Measurements from ENCODE around the gene ELP5.
A peak's percentile ranks its signal among the peaks of the same experiment; 100 is the strongest.

Gene ELP5

DNA sequence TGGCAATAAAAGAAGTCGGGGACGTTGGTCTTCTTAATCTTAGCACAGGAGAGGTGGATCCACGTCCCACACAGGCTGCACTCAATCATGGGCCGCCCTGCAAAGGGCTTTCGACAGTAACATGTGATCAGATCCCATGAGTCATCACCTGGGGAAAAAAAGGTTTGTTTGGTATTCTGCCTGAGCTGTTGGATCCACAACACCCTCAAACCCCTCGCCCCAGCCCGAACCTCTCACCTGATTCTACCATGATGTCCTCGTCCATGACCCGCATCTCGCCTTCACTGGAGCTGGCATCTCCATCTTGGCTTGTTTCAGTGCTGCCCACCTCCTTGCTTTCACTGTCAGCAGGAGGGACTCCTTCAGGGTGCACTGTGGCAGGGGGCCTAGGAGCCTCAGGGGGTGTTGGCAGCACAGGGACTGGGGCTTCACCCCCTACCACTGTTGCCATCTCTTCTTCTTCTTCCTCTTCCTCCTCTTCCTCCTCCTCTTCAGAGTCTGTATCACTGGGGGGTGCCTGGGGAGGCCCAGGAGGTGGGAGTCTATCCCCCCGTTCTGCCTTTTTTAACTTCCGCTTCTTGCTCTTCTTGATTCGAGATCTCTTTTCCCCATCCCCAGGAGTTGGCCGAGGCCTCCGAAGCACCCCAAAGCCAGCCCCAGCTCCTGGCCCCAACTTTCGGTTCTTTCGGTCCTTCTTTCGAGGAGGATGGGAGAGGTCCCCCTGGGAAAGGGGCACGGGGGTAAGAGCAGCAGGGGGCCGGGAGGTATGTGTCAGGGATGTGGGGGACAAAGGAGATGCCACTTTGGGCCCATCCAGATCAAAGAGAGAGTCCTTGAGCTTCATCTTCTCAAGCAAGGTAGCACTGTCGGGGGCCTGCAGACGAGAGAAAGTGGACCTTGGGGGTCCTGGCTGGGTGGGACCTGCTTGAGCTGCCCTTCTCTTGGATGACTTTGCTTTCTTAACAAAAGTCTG is 16.0 kb upstream of the ELP5 start:
- ChIA-PET CTCF (interaction anchor here (0.6 to 1.3 kb wide), 3 partner anchors 16 to 235 kb away, joined by 3 to 6 read pairs (median 4); partner anchors contain the start of genes ACADVL and DLG4), POLR2A (interaction anchor here (0.6 to 14.2 kb wide), 2 partner anchors 14 to 65 kb away, joined by 4 to 284 read pairs; partner anchors contain the start of genes ACADVL and DLG4)
- TF ChIP-seq ZNF677 (tag by site-specific recombination; IDR thresholded peaks at IDR 0.05) (no peak), ZNF19 (tag by site-specific recombination; IDR thresholded peaks at IDR 0.05; ENCODE audit: low read depth) (no peak), PATZ1 (tag by site-specific recombination; IDR thresholded peaks at IDR 0.05) (peak; percentile 40), ZNF155 (tag by site-specific recombination; IDR thresholded peaks at IDR 0.05) (no peak), ZNF600 (tag by site-specific recombination; IDR thresholded peaks at IDR 0.05) (peak; percentile 70), ZNF354C (tag by site-specific recombination; IDR thresholded peaks at IDR 0.05; ENCODE audit: borderline replicate concordance, low read depth) (no peak), ZNF776 (tag by site-specific recombination; IDR thresholded peaks at IDR 0.05; ENCODE audit: borderline replicate concordance) (no peak), ZNF223 (tag by site-specific recombination; IDR thresholded peaks at IDR 0.05) (no peak), ZNF26 (tag by site-specific recombination; IDR thresholded peaks at IDR 0.05) (no peak), ZNF362 (tag by site-specific recombination; IDR thresholded peaks at IDR 0.05) (no peak), GLIS2 (tag by site-specific recombination; IDR thresholded peaks at IDR 0.05) (peak; percentile 80), ZNF335 (tag by site-specific recombination; conservative IDR thresholded peaks at IDR 0.05) (peak; percentile 66), GLIS1 (tag by site-specific recombination; IDR thresholded peaks at IDR 0.05) (peak; percentile 58), PRDM6 (tag by site-specific recombination; IDR thresholded peaks at IDR 0.05) (no peak), ZNF645 (tag by site-specific recombination; IDR thresholded peaks at IDR 0.05) (no peak)
- TF ChIP-seq, protein P1, sequence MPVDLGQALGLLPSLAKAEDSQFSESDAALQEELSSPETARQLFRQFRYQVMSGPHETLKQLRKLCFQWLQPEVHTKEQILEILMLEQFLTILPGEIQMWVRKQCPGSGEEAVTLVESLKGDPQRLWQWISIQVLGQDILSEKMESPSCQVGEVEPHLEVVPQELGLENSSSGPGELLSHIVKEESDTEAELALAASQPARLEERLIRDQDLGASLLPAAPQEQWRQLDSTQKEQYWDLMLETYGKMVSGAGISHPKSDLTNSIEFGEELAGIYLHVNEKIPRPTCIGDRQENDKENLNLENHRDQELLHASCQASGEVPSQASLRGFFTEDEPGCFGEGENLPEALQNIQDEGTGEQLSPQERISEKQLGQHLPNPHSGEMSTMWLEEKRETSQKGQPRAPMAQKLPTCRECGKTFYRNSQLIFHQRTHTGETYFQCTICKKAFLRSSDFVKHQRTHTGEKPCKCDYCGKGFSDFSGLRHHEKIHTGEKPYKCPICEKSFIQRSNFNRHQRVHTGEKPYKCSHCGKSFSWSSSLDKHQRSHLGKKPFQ (tag by site-specific recombination; IDR thresholded peaks at IDR 0.05), result no peak
- TF ChIP-seq, protein P2, sequence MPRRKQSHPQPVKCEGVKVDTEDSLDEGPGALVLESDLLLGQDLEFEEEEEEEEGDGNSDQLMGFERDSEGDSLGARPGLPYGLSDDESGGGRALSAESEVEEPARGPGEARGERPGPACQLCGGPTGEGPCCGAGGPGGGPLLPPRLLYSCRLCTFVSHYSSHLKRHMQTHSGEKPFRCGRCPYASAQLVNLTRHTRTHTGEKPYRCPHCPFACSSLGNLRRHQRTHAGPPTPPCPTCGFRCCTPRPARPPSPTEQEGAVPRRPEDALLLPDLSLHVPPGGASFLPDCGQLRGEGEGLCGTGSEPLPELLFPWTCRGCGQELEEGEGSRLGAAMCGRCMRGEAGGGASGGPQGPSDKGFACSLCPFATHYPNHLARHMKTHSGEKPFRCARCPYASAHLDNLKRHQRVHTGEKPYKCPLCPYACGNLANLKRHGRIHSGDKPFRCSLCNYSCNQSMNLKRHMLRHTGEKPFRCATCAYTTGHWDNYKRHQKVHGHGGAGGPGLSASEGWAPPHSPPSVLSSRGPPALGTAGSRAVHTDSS (tag by site-specific recombination; IDR thresholded peaks at IDR 0.05), result peak; percentile 86
- Histone ChIP-seq H3K4me3 (ENCODE audit: low read depth, low read length) (no peak overlapping the region), H3K36me3 (ENCODE audit: control insufficient read depth in 2 of 2, insufficient read depth in 1 of 2, low read length in 2 of 2) (peaks cover 18 to 48% of the 10 kb centered on the region in 2 experiments), H3K27ac (ENCODE audit: extremely low read depth, low read depth, low read length) (no peak overlapping the region), H3K4me1 (ENCODE audit: control insufficient read depth, insufficient read depth, low read length) (peaks cover 10% of the 10 kb centered on the region; the same call in 1 of the 2 replicates), H3K9me3 (ENCODE audit: control insufficient read depth, insufficient read depth, low read depth, low read length) (no peaks in the 10 kb centered on the region)
